Transverse colon (tissue), 4 donors: ENCODE data around the gene PLAC1.

Experiments used
- EP300 ChIP-seq: sonication (generic); formaldehyde crosslinking; IDR thresholded peaks from one replicate; pipeline ENCODE4 v1.6.1; 2017; ENCODE audit warnings: antibody characterized with exemption, low read depth
- POLR2AphosphoS5 ChIP-seq, 3 donors: sonication (generic); formaldehyde crosslinking; IDR thresholded peaks; one replicate each; pipeline ENCODE4 v1.6.1; 2016; ENCODE audit warnings: antibody characterized with exemption in 3 of 3
- TF ChIP-seq, protein P1 (sequence below), 5 experiments: fragments of 200-600 bp in 3 of 5; fragments of 450-650 bp in 2 of 5; sonication (generic) in 3 of 5; IDR thresholded peaks; 1 replicate in 2 of 5; 2 replicates in 3 of 5; pipeline ENCODE4 v1.5.1; 2016 to 2017; ENCODE audit warnings: antibody characterized with exemption in 5 of 5, inconsistent platforms in 3 of 5, mild to moderate bottlenecking in 2 of 5, moderate library complexity in 1 of 5

DNA sequence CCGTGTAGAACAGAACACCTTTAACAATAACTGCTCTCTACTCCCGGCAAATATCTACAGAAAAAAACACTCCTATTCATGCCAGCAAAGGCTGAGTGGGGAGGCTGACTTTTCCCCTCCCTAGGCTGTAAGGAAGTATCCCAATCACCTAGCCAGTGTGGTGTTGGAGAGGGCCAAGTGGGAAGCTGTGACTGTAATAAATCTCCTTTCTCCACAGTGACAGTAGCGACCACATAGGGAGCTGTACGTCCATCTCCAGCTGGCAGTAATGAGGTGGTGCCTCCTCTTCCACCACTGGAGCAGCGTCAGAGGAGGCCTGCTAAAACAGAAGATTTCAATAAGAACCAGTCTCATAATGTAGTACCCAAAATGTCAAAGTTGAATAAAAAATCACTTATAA lies 47.9 kb upstream of the PLAC1 start:
- no peak for TF ChIP-seq POLR2AphosphoS5 (IDR thresholded peaks at IDR 0.05)
- TF ChIP-seq, protein P1, sequence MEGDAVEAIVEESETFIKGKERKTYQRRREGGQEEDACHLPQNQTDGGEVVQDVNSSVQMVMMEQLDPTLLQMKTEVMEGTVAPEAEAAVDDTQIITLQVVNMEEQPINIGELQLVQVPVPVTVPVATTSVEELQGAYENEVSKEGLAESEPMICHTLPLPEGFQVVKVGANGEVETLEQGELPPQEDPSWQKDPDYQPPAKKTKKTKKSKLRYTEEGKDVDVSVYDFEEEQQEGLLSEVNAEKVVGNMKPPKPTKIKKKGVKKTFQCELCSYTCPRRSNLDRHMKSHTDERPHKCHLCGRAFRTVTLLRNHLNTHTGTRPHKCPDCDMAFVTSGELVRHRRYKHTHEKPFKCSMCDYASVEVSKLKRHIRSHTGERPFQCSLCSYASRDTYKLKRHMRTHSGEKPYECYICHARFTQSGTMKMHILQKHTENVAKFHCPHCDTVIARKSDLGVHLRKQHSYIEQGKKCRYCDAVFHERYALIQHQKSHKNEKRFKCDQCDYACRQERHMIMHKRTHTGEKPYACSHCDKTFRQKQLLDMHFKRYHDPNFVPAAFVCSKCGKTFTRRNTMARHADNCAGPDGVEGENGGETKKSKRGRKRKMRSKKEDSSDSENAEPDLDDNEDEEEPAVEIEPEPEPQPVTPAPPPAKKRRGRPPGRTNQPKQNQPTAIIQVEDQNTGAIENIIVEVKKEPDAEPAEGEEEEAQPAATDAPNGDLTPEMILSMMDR (IDR thresholded peaks at IDR 0.05): no peak
- TF ChIP-seq EP300: no peak
